Type B pancreatic cell (in vitro differentiated cells): ENCODE results near the gene PRR5L. TPM values are rescaled to one million over a fixed set of nuclear protein-coding genes. Genes with fewer than 3 reads are reported as not detected.
A peak's percentile ranks its signal among the peaks of the same experiment; 100 is the strongest.

Source experiments
- DNase-seq: peaks from one replicate; pipeline ENCODE4 v3.0.0; 2021; ENCODE audit warnings: mixed read lengths; ENCODE audit not compliant: unreplicated experiment; ENCODE audit errors: extremely low spot score
- H3K27ac Mint-ChIP-seq: 2 replicates; pipeline ENCODE4 v1.8.0; 2021; ENCODE audit warnings: mild to moderate bottlenecking, mixed read lengths
- H3K27me3 Mint-ChIP-seq: 2 replicates; pipeline ENCODE4 v1.8.0; 2021; ENCODE audit warnings: mixed read lengths
- H3K36me3 Mint-ChIP-seq: 2 replicates; pipeline ENCODE4 v1.8.0; 2021; ENCODE audit warnings: mixed read lengths
- H3K4me1 Mint-ChIP-seq: one replicate; pipeline ENCODE4 v1.8.0; 2021; ENCODE audit warnings: mixed read lengths; ENCODE audit not compliant: unreplicated experiment
- H3K4me3 Mint-ChIP-seq: 2 replicates; pipeline ENCODE4 v1.8.0; 2021; ENCODE audit warnings: mild to moderate bottlenecking, mixed read lengths
- H3K9me3 Mint-ChIP-seq: 2 replicates; pipeline ENCODE4 v1.8.0; 2021; ENCODE audit warnings: mixed read lengths
- CTCF ChIP-seq: fragments of 200-600 bp; sonication (generic); conservative IDR thresholded peaks from 2 replicates; pipeline ENCODE4 v1.5.0; 2021; ENCODE audit warnings: antibody characterized with exemption, mild to moderate bottlenecking
- total RNA-seq: library from RNA; stranded (reverse); gene quantifications from 2 replicates; pipeline ENCODE4 v1.2.1, GENCODE V29; 2021; ENCODE audit warnings: low replicate concordance

PRR5L gene
- total RNA-seq, 1 donor from 2014 or later = 11.0 TPM

GRCh38 chr11:36296884-36297543 lies 926 bp downstream of the PRR5L start:
- Mint-ChIP-seq H3K27me3 (peaks cover 13% of the 10 kb centered on the region), H3K9me3 (no peaks in the 10 kb centered on the region), H3K36me3 (no peaks in the 10 kb centered on the region), H3K4me1 (no peaks in the 10 kb centered on the region), H3K27ac (no peak overlapping the region), H3K4me3 (no peak overlapping the region)
- DNase-seq = no peak
- TF ChIP-seq CTCF = no peak

- no peak for DNase-seq
- TF ChIP-seq CTCF = no peak
- H3K9me3 Mint-ChIP-seq = no peaks in the 10 kb centered on the region
Measured at GRCh38 chr11:36300650-36301049, 4.6 kb downstream of the PRR5L start.

GRCh38 chr11:36304351-36304750 lies 8.3 kb downstream of the PRR5L start:
- H3K4me1 Mint-ChIP-seq = no peaks in the 10 kb centered on the region
- H3K36me3 Mint-ChIP-seq = no peaks in the 10 kb centered on the region
- H3K27me3 Mint-ChIP-seq = peaks cover 8% of the 10 kb centered on the region
- H3K9me3 Mint-ChIP-seq = peaks cover 11% of the 10 kb centered on the region
- H3K4me3 Mint-ChIP-seq = no peak overlapping the region
- DNase-seq = no peak
- TF ChIP-seq CTCF = no peak
- H3K27ac Mint-ChIP-seq = no peak overlapping the region

More at GRCh38 chr11:36300650-36301049, 4.6 kb downstream of the PRR5L start:
- no peaks in the 10 kb centered on the region for H3K4me1 Mint-ChIP-seq
- no peak overlapping the region for H3K27ac Mint-ChIP-seq
- H3K4me3 Mint-ChIP-seq = no peak overlapping the region
- no peaks in the 10 kb centered on the region for H3K36me3 Mint-ChIP-seq
- peaks cover 4% of the 10 kb centered on the region for H3K27me3 Mint-ChIP-seq

GRCh38 chr11:36305047-36305446 lies 9.0 kb downstream of the PRR5L start:
- no peak for DNase-seq
- TF ChIP-seq CTCF = no peak
- H3K27me3 Mint-ChIP-seq = peaks cover 8% of the 10 kb centered on the region
- no peak overlapping the region for H3K27ac Mint-ChIP-seq
- H3K36me3 Mint-ChIP-seq = no peaks in the 10 kb centered on the region
- peaks cover 14% of the 10 kb centered on the region for H3K9me3 Mint-ChIP-seq
- H3K4me3 Mint-ChIP-seq = no peak overlapping the region
- no peaks in the 10 kb centered on the region for H3K4me1 Mint-ChIP-seq

- Mint-ChIP-seq H3K27ac (no peak overlapping the region), H3K4me1 (no peaks in the 10 kb centered on the region), H3K9me3 (peaks cover 15% of the 10 kb centered on the region), H3K4me3 (no peak overlapping the region), H3K27me3 (peaks cover 8% of the 10 kb centered on the region), H3K36me3 (no peaks in the 10 kb centered on the region)
- peak; percentile 74 for TF ChIP-seq CTCF
- no peak for DNase-seq
Measured at GRCh38 chr11:36306888-36307287, 10.8 kb downstream of the PRR5L start.
